HG02840 (cell line): ENCODE measurements around the gene ARVCF.

Source experiments
- ATAC-seq: cut with Tn5 transposase; IDR thresholded peaks from one replicate; pipeline ENCODE4 v1.9.1; 2021; ENCODE audit warnings: mild to moderate bottlenecking, moderate library complexity, moderate number of reproducible peaks; ENCODE audit not compliant: unreplicated experiment, low FRiP score

ARVCF gene, protein sequence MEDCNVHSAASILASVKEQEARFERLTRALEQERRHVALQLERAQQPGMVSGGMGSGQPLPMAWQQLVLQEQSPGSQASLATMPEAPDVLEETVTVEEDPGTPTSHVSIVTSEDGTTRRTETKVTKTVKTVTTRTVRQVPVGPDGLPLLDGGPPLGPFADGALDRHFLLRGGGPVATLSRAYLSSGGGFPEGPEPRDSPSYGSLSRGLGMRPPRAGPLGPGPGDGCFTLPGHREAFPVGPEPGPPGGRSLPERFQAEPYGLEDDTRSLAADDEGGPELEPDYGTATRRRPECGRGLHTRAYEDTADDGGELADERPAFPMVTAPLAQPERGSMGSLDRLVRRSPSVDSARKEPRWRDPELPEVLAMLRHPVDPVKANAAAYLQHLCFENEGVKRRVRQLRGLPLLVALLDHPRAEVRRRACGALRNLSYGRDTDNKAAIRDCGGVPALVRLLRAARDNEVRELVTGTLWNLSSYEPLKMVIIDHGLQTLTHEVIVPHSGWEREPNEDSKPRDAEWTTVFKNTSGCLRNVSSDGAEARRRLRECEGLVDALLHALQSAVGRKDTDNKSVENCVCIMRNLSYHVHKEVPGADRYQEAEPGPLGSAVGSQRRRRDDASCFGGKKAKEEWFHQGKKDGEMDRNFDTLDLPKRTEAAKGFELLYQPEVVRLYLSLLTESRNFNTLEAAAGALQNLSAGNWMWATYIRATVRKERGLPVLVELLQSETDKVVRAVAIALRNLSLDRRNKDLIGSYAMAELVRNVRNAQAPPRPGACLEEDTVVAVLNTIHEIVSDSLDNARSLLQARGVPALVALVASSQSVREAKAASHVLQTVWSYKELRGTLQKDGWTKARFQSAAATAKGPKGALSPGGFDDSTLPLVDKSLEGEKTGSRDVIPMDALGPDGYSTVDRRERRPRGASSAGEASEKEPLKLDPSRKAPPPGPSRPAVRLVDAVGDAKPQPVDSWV

DNA sequence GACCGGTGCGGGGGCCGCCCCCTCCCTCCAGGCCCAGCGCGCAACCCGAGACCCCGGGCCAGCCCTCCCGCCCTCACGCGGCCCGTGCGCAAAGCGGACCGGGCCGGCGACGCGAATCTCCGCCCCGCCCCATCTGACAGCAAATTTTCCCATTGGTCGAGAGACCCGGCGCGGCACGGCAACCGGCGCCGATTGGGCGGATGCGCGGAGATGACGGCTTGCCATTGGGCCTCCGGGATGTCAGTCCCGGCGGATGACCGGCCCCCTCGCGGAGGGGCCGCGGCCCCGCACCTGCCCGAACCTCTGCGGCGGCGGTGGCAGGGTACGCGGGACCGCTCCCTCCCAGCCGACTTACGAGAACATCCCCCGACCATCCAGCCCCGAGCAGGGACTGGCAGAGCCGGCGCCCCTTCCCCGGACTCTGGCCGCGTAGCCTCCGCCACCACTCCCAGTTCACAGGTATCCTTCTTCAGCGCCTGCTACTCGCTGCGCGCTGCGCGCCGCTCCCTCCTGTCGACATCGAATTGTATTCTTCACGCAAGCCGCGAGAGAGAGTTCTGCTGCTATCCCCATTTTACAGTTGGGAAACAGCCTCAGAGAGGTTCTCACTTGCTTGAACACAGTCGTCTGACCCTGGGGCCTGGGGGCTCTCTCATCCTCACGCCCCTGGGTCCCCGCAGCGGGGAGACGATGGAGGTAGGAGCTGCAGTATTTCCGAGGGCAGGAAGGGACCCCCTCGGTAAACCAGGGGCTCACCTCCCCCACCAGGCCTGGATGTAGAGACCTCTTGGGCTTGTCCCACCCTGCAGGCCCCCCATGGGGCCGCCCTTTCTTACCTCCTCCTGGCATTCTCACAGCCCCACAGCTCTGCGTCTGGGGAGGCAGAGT lies at the start of gene ARVCF:
ARVCF (minus strand) TSS at position 90 of the 888 bp plus-strand sequence. CDS start 26,029 bp downstream, outside the sequence.
- ATAC-seq: peak; percentile 56

DNA sequence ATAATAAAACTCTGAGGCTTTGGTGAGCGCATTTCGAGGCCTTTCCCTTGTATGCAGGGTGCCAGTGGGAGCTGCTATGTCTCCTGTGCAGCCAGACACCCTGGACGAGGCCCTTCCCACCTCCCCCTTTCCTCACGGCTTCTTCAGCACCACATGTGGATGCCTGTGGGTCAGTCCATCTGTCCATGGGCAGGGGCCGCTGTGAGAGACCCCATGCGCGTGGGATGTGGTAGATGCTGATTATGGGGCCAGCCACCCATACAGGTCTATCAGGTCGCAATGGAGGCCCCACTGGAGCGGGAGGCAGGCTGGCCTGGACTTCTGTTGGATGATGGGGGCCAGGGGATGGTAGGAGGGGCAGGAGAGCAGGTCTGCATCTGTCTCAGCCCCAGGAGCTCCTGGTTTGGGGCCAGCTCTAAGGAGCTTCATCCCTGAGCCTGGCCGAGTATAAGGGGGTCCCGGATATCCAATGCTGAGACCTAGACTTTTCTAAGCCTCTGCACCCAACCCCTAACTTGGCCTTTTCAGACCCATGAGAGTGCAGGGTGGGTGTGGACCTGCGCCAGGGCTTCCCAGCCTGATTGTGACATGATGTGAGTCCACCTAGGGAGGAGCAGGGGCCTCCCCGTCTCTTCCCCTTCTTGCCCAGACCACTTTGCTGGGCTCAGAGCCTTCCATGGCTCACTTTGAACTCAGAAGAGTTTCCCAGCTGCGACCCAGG lies 49.4 kb upstream of the ARVCF start:
- no peak for ATAC-seq

DNA sequence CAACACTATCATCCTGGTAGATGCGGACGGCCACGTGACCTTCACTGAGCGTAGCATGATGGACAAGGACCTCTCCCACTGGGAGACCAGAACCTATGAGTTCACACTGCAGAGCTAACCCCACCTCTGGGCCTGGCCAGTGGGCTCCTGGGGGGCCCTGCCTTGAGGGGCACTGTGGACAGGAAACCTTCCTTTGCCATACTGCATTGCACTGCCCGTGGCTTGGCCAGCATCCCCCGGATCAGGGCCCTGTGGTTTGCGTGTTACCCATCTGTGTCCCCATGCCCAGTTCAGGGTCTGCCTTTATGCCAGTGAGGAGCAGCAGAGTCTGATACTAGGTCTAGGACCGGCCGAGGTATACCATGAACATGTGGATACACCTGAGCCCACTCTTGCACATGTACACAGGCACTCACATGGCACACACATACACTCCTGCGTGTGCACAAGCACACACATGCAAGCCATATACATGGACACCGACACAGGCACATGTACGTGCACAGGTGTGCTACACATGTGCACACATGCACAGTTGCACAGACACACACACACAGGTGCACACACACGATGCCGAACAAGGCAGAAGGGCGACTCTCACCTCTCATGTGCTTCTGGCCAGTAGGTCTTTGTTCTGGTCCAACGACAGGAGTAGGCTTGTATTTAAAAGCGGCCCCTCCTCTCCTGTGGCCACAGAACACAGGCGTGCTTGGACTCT lies 48.1 kb upstream of the ARVCF start:
- ATAC-seq: no peak

DNA sequence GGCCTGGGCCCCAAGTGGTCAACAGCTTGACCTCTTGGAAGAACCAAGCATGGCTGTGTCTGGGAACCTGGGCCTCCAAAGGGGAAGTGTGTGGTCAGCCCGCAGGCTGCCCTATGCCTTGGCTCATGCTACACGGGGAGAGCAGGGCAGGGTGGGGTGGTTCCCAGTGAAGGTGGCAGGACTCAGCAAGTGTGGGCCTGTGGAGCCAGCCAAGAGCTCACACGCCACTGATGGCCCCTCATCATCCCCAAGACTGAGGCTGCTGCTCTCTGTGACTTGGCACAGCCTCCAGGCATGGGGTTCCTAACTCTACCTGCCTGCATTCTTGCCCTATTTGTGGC lies 47.5 kb upstream of the ARVCF start:
- no peak for ATAC-seq

DNA sequence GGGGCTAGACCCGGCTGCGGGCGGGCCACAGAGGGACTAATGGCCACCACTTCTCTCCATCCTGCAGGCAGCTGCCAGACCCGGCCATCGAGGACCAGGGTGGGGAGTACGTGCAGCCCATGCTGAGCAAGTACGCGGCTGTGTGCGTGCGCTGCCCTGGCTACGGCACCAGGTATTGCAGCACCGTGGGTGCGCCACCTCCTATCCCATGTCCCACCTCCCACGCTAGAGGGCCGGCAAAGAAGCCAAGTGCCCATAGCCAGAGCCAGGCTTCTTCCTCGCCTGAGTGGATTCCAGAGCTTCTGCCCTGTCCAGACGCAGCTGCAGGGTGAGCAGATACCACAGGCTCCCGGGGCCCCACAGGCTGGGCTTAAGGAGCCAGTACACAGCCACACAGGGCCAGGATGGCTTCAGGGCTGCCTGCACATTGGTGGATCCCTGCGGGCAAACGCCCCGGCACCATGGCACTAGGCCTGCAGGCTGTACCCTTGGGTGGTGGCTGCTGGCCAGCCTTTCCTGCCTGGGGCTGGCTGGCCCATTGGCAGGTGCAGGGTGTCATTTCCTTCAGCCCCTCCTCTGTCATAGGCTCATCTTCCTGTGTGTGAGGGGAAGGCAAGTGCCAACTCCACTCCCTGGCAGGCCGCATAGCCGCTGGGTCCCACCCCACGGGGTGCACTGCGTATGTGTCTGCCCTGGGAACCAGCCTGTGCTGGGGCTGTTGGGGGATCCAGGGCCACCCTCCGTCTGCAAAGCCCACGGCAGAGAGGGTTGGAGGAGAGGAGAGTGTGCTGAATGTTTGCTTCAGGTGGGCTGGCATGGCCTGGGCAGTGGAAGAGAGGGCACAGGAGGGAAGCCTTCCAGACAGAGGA lies 46.9 kb upstream of the ARVCF start:
- no peak for ATAC-seq

DNA sequence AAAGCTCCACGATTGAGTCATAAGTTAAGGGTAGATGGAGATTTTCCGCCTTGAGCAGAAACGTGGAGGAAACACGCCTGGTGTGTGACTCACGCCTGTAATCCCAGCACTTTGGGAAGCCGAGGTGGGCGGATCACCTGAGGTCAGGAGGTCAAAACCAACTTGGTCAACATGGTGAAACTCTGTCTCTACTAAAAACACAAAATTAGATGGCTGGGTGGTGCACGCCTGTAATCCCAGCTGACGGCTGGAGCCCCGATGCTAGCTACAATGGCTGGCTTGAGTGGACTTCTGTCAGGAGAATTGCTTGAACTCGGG lies 46.1 kb upstream of the ARVCF start:
- no peak for ATAC-seq

DNA sequence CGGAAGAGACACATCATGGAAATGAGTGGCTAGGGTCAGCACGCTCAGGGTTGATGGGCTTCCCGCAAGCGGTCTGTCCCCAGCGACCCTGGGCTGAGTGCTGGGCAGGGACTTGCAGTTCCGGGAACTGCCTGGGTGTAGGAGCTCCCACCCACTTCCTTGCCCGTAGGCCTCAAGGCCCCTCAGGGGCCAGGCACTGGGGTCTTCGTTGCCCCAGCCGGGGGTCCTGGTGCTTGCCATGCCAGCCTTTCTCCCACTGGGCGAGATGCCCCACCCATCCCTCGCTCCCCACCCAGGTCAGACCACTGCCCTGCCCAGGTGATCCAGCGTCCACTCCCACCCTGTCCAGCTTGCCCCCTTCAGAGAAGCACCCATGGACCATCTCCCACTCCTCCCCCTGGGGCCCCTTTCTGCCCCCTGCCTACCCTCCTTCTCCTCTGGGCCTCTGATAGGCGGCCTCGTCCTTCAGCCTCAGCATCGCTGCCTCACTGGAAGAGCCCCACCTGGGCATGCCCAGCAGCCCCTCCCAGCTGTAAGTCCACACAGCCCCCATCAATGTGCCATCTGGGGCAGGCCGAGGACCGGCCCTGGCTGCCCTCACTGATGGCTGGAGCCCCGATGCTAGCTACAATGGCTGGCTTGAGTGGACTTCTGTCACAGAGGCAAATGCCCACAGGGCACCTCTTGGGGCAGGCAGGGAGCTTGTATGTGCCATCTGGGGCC lies 45.6 kb upstream of the ARVCF start:
- no peak for ATAC-seq

DNA sequence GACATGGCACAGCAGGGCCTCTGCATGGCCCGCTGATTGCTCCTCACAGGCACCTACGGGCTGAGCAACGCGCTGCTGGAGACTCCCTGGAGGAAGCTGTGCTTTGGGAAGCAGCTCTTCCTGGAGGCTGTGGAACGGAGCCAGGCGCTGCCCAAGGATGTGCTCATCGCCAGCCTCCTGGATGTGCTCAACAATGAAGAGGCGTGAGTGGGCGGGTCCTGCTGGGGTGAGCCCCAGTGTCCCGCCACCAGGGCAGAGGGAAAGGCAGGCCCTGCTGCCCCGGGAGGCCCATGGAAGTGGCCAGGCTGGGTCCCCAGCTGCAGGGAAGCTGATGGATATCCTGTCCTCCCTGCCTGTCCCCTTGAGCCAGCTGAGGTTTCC lies 44.8 kb upstream of the ARVCF start:
- no peak for ATAC-seq

DNA sequence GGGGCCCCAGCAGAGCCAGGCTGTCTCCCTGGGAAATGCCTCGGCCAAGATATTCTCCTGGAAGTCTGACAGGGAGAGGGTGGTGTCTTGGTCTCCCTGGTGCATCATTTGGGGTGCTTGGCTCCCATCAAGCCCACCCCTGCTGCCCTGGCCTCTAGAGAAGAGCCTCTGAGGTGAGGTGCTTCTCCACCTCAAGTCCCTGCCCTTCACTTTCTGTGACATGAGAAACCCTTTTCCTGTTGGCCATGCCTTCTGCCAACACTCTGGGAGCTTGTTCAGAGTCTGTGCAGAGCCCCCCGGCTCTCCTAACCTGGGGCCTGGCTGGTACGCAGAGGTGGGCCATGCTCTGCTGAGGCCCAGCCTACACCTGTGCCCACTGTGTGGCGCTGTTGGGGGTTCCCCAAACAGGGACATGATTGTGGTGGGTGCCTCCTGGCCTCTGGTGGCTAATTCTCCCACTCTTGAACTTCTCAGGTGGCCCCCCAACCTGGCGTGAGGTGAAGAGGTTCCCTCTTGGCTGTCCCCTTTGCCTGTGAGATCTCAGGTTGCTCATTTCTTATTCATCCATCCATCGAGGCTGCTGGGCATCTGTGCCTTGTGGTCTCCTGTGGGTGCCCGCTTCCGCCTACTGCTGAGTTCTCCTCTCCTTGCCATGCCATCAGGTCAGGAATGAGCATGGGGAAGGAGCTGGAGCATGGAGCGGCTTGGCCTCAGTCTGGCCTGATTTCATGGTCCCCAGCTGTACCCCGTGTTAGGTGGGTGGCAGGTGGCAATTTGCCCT lies 44.3 kb upstream of the ARVCF start:
- no peak for ATAC-seq

DNA sequence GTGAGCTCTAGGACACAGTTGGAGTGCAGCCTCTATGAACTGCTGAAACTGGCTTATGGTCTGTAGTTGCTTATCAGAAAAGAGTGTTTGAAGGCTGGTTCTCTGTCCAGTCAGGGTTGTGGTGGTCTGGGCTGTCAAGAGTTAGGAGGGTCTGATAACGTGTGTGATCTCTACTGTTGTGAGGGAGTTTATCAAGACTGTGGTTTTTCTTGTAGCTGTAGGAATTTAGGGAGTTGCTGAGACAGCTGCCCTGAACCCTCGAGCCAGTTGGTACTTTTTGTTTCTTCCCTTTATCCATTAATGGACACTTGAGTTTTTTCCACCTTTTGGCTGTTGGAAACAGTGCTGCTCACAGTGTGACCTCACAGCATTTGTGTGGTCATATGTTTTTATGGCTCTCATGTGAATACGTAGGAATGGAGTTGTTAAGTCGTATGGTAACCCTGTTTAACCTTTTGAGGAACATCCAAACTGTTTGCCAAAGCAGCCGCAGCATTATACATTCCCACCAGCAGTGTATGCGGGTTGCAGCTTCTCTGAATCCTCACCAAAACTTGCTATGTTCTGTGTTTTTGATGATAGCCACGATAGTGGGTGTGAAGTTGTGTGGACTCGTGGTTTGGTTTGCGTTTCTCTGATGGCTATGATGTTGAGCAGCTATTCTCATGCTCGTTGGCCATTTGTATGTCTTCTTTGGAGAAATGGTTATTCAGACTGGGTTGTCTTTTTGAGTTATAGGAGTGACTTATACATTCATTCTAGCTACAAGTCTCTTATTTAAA lies 42.6 kb upstream of the ARVCF start:
- no peak for ATAC-seq

DNA sequence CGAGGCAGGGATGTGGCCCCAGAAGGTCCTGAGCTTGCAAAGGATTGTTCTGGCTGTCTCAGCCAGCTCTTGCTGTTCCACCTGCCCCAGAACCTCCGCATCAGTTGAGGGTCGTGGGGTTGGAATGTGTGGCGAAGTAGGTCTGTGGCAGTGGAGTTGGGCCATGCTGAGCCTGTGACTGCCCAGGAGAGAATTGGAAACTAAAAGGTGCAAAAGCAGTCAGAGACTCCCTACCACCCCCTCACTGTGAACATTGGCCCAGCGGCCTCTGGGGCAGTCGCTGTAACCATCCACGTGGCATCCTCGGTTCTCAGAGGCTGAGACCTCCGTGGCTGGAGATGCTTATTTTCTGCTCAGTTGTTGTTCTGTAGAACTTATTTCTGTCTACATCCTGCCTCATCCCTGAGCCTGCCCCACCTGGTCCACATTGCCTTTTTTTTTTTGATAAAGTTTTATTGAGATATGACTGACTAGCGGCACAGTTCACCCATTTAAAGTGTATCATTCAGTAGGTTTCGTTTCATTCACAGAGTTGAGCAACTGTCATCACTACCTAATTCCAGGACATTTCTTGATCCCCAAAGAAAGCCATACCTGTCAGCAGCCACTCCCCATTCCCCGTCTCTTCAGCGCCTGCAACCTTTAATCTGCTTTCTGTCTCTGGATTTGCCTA lies 41.1 kb upstream of the ARVCF start:
- no peak for ATAC-seq

DNA sequence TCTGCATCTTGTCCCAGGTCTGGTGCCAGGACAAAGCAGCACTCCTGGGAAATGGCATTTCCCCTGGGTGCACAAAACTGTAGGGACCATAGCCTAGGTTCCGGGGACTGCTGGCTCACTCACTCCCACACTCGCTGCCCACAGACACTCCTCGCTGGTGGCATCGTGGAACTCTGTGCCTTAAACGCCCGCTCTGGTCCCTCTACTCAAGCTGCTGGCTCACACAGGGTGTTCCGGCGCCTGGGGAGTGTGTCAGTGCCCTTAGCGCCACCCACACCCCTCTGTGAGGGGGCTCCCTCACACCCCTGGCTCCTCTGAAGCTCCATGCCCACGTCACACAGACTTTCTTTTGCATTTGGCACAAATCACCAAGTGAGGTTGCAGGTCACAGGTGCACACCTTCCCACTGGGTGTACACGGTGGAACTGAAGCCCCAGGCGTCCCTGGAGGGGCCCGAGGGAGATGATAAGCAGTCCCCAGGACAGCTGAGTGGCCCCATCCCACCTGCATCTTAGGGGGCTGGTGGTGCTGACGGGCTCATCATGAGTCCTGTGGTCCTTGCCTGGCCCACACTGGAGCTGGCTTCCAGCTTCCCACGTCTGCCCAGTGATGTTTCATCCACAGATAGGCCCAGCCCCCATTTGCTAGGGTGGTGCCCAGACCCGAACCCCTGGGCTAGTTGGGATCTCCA lies 40.2 kb upstream of the ARVCF start:
- no peak for ATAC-seq

DNA sequence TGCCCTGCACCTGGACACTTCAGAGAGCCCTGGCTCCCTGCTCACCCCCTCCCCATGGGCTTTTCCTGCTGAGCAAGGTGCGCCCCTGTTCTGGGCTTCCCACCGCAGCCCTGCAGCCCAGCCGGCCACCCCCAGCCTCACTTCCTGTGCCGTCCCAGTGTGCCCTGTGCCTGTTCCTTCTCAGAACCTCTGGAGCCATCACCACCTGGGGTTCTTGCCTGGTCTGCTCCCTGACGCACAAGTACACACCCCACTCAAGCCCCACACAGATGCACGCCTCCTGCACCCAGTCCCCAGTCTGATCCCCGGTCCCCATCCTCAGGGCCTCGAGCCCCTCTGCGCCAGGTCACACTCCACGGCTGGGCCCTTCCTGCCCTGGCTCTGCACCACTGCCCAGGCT lies 39.5 kb upstream of the ARVCF start:
- no peak for ATAC-seq

DNA sequence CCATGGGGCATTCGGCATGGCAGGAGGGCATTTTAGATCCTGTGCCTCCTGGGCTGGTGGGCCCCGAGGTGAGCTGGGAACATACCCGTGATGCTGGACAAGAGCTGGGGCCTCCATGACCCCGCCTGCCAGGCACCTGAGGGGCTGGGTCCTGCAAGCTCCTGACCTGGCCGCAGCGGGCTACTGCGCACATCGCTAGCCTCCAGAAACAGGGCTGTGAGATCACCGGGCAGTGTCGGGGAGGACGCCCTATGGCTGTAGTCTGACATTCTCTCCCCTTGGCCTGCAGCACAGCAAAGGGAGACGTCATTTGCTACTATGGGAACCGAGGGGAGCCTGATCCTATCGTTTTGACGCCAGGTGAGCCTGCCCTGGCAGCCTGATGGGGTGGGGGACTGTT lies 39.0 kb upstream of the ARVCF start:
- ATAC-seq: no peak

DNA sequence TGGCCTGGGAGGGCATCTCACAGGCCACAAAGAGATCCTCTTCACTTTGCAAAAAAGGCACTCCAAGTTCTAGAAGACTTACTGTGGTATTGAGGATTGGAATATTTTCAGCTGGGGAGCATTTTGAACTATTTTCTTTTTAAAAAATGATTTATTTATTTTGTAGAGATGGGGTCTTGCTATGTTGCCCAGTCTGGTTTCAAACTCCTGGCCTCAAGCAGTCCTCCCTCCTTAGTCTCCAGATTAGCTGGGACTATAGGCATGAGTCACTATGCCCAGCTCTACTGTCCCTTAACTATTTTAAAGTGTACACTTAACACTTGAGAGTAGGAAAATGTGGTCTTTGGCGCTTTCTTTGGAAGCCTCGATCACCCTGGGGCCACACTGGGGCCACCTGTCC lies 38.5 kb upstream of the ARVCF start:
- no peak for ATAC-seq
